Measurements from ENCODE around the gene ACTN1.
"Not testable (repeated sequence)": the region's sequence is repeated elsewhere in the genome, so short reads cannot be mapped to it uniquely, and the experiment has no call there.

DNA sequence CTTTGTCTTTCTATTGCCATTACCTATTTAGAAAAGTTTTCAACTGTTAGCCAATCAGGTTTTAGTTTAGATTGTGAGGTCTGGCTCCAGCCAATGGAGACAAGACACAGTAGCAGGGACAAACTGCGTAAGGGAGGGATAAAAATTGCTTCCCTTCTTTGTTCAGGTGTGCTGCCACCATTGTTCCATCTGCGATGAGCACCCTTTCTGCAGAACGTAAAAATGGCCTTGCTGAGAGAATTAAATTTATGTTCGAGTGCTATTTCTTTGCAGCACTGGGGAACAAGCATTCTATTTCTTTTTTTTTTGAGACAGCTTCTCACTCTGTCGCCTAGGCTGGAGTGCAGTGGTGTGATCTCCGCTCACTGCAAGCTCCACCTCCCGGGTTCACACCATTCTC is 126.6 kb downstream of the ACTN1 start:
- not testable (repeated sequence) for TF ChIP-seq EZH2, EZH2phosphoT487 (IDR thresholded peaks at IDR 0.05)
- TF ChIP-seq, protein P1, sequence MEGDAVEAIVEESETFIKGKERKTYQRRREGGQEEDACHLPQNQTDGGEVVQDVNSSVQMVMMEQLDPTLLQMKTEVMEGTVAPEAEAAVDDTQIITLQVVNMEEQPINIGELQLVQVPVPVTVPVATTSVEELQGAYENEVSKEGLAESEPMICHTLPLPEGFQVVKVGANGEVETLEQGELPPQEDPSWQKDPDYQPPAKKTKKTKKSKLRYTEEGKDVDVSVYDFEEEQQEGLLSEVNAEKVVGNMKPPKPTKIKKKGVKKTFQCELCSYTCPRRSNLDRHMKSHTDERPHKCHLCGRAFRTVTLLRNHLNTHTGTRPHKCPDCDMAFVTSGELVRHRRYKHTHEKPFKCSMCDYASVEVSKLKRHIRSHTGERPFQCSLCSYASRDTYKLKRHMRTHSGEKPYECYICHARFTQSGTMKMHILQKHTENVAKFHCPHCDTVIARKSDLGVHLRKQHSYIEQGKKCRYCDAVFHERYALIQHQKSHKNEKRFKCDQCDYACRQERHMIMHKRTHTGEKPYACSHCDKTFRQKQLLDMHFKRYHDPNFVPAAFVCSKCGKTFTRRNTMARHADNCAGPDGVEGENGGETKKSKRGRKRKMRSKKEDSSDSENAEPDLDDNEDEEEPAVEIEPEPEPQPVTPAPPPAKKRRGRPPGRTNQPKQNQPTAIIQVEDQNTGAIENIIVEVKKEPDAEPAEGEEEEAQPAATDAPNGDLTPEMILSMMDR (IDR thresholded peaks at IDR 0.05): not testable (repeated sequence)
